H1 (cell line): ENCODE data around the gene LRRC19. TPM values are rescaled to one million over a fixed set of nuclear protein-coding genes. Genes with fewer than 3 reads are reported as not detected.

Source experiments
- CTCF ChIA-PET: fragments of 300-600 bp; sonication (Branson Sonifier 250); formaldehyde crosslinking; loops from one replicate; lab custom pipeline; 2021; ENCODE audit not compliant: partially characterized antibody; lab: Charles Lee
- POLR2A ChIA-PET: fragments of 300-600 bp; sonication (Branson Sonifier 250); formaldehyde crosslinking; loops from one replicate; lab custom pipeline; 2021; ENCODE audit warnings: inconsistent platforms; ENCODE audit not compliant: partially characterized antibody; lab: Charles Lee
- DNase-seq, 2 experiments: peaks; one replicate each; pipeline versions ENCODE4 v3.0.0 to v3.0.0-alpha.2; 2010 to 2022; ENCODE audit warnings: low spot score in 2 of 2, low read depth in 1 of 2, mixed read lengths in 1 of 2
- FAIRE-seq: peaks from 2 replicates; lab custom pipeline; 2011; peaks lifted over from hg19 to GRCh38; lab: Jason Lieb, UNC
- H2AFZ ChIP-seq: 2 replicates; pipeline ENCODE4 v1.8.1; 2012; ENCODE audit warnings: low read length, inconsistent platforms
- H2AK5ac ChIP-seq: 2 replicates; pipeline ENCODE4 v1.6.1; 2013; ENCODE audit warnings: low read depth, low read length
- H2BK120ac ChIP-seq: replicated peaks from 2 replicates; pipeline ENCODE3; 2013; ENCODE audit warnings: low read depth, low read length, inconsistent platforms
- H2BK12ac ChIP-seq: 2 replicates; pipeline ENCODE4 v1.6.1; 2013; ENCODE audit warnings: low read depth, low read length
- H2BK15ac ChIP-seq: 2 replicates; pipeline ENCODE4 v1.6.1; 2013; ENCODE audit warnings: low read length
- H2BK20ac ChIP-seq: 2 replicates; pipeline ENCODE4 v1.6.1; 2013; ENCODE audit warnings: low read length
- H2BK5ac ChIP-seq: 2 replicates; pipeline ENCODE4 v1.6.1; 2013; ENCODE audit warnings: low read depth, low read length
- H3K14ac ChIP-seq: 2 replicates; pipeline ENCODE4 v1.6.1; 2013; ENCODE audit warnings: inconsistent platforms; ENCODE audit not compliant: insufficient read length
- H3K18ac ChIP-seq: 2 replicates; pipeline ENCODE4 v1.6.1; 2013; ENCODE audit warnings: low read length; ENCODE audit errors: extremely low read depth
- H3K23ac ChIP-seq: 2 replicates; pipeline ENCODE4 v1.6.1; 2013; ENCODE audit warnings: inconsistent platforms; ENCODE audit not compliant: insufficient read length
- H3K23me2 ChIP-seq: 2 replicates; pipeline ENCODE4 v1.6.1; 2013; ENCODE audit warnings: low read depth, low read length
- H3K27ac ChIP-seq: 2 replicates; pipeline ENCODE4 v1.6.1; 2011; ENCODE audit warnings: low read depth, low read length, inconsistent platforms
- H3K27me3 ChIP-seq, 4 experiments: replicated peaks in 1 of 4; 1 replicate in 1 of 4; 2 replicates in 3 of 4; pipeline versions ENCODE4 v1.6.1 to v1.8.1; 2011 to 2013; ENCODE audit warnings: low read length in 3 of 4, mild to moderate bottlenecking in 3 of 4, inconsistent platforms in 2 of 4, mixed read lengths in 2 of 4, moderate library complexity in 1 of 4; ENCODE audit not compliant: control insufficient read depth in 3 of 4, insufficient read depth in 3 of 4; ENCODE audit errors: extremely low read depth in 1 of 4
- H3K36me3 ChIP-seq, 4 experiments: 2 replicates each; pipeline versions ENCODE4 v1.6.1 to v1.8.1; 2011 to 2013; ENCODE audit warnings: mild to moderate bottlenecking in 4 of 4, low read length in 3 of 4, moderate library complexity in 2 of 4, control low read depth in 1 of 4, inconsistent platforms in 1 of 4; ENCODE audit not compliant: insufficient read depth in 4 of 4, control insufficient read depth in 2 of 4
- H3K4ac ChIP-seq: replicated peaks from 2 replicates; pipeline ENCODE3; 2013; ENCODE audit warnings: low read length, low read depth, mixed read lengths, inconsistent platforms; ENCODE audit not compliant: insufficient read length
- H3K4me1 ChIP-seq, 4 experiments: replicated peaks in 1 of 4; 1 replicate in 1 of 4; 2 replicates in 3 of 4; pipeline versions ENCODE4 v1.6.1 to v1.8.1; 2011 to 2013; ENCODE audit warnings: low read length in 3 of 4, inconsistent platforms in 2 of 4, mixed read lengths in 1 of 4; ENCODE audit not compliant: insufficient read depth in 4 of 4, control insufficient read depth in 3 of 4
- H3K4me2 ChIP-seq, 2 experiments: 2 replicates each; pipeline versions ENCODE4 v1.6.1 to v1.8.1; 2011 to 2013; ENCODE audit warnings: low read depth in 2 of 2, low read length in 2 of 2, control low read depth in 1 of 2, inconsistent platforms in 1 of 2, mild to moderate bottlenecking in 1 of 2; ENCODE audit not compliant: insufficient read depth in 1 of 2
- H3K4me3 ChIP-seq, 4 experiments: fragments of 200-600, 300-600 bp in 1 of 4; sonication (generic), shearing (Covaris generic), sonication (Bioruptor Twin) in 1 of 4; 2 replicates each; pipeline versions ENCODE4 v1.5.1 to v1.8.1; 2011 to 2016; ENCODE audit warnings: low read length in 4 of 4, low read depth in 3 of 4, control low read depth in 2 of 4, inconsistent platforms in 2 of 4, mild to moderate bottlenecking in 2 of 4, mixed read lengths in 1 of 4, moderate library complexity in 1 of 4; ENCODE audit not compliant: insufficient read depth in 2 of 4; ENCODE audit errors: extremely low read depth in 1 of 4
- H3K56ac ChIP-seq: replicated peaks from 2 replicates; pipeline ENCODE3; 2013; ENCODE audit warnings: low read depth, mild to moderate bottlenecking, mixed read lengths, low read length, inconsistent platforms; ENCODE audit not compliant: insufficient read length
- H3K79me1 ChIP-seq: 2 replicates; pipeline ENCODE4 v1.6.1; 2013; ENCODE audit warnings: low read depth, low read length, control low read depth
- H3K79me2 ChIP-seq, 2 experiments: 2 replicates each; pipeline versions ENCODE4 v1.6.1 to v1.8.1; 2012 to 2013; ENCODE audit warnings: low read length in 2 of 2, mild to moderate bottlenecking in 2 of 2, inconsistent platforms in 1 of 2; ENCODE audit not compliant: insufficient read depth in 2 of 2, control insufficient read depth in 1 of 2
- H3K9ac ChIP-seq, 4 experiments: replicated peaks in 1 of 4; 1 replicate in 1 of 4; 2 replicates in 3 of 4; pipeline versions ENCODE4 v1.6.1 to v1.8.1; 2011 to 2013; ENCODE audit warnings: low read depth in 3 of 4, low read length in 3 of 4, control low read depth in 2 of 4, mild to moderate bottlenecking in 2 of 4, moderate library complexity in 2 of 4, inconsistent platforms in 1 of 4; ENCODE audit errors: extremely low read depth in 1 of 4
- H3K9me3 ChIP-seq, 2 experiments: 2 replicates each; pipeline versions ENCODE4 v1.6.1 to v1.8.1; 2012 to 2013; ENCODE audit warnings: mild to moderate bottlenecking in 2 of 2, moderate library complexity in 2 of 2, control low read depth in 1 of 2, inconsistent platforms in 1 of 2, low read depth in 1 of 2, low read length in 1 of 2, mixed read lengths in 1 of 2; ENCODE audit not compliant: insufficient read depth in 2 of 2
- H4K20me1 ChIP-seq, 2 experiments: replicated peaks in 1 of 2; 2 replicates each; pipeline versions ENCODE3 to v1.8.1; 2011 to 2013; ENCODE audit warnings: inconsistent platforms in 2 of 2, low read length in 2 of 2, mild to moderate bottlenecking in 1 of 2; ENCODE audit not compliant: insufficient read depth in 2 of 2, control insufficient read depth in 1 of 2
- H4K5ac ChIP-seq: 2 replicates; pipeline ENCODE4 v1.6.1; 2013; ENCODE audit warnings: low read length, low read depth, mixed read lengths, inconsistent platforms; ENCODE audit not compliant: insufficient read length
- H4K8ac ChIP-seq: 2 replicates; pipeline ENCODE4 v1.8.0; 2013; ENCODE audit warnings: mild to moderate bottlenecking, moderate library complexity, low read length, inconsistent platforms; ENCODE audit not compliant: insufficient read depth; ENCODE audit errors: extremely low read depth
- H4K91ac ChIP-seq: replicated peaks from 2 replicates; pipeline ENCODE3; 2013; ENCODE audit warnings: low read length, mixed read lengths, inconsistent platforms; ENCODE audit not compliant: insufficient read length
- ASH2L ChIP-seq: fragments of 200-600, 300-600 bp; sonication (generic); IDR thresholded peaks from one replicate; pipeline ENCODE4 v1.7.1; 2017; ENCODE audit warnings: low read length
- BRCA1 ChIP-seq: IDR thresholded peaks from 2 replicates; pipeline ENCODE4 v1.6.1; 2012; ENCODE audit warnings: low read depth, low read length, improper control_type of control experiment
- CHD2 ChIP-seq: IDR thresholded peaks from 2 replicates; pipeline ENCODE4 v1.6.1; 2012; ENCODE audit warnings: low read length, improper control_type of control experiment
- EP300 ChIP-seq, 2 experiments: IDR thresholded peaks; 1 replicate in 1 of 2; 2 replicates in 1 of 2; pipeline ENCODE4 v1.6.1; 2011 to 2012; ENCODE audit warnings: low read depth in 2 of 2, low read length in 2 of 2, mild to moderate bottlenecking in 2 of 2, borderline replicate concordance in 1 of 2, inconsistent platforms in 1 of 2, moderate library complexity in 1 of 2
- POLR2A ChIP-seq, 2 experiments: IDR thresholded peaks; 1 replicate in 1 of 2; 2 replicates in 1 of 2; pipeline ENCODE4 v1.6.1; 2011; ENCODE audit warnings: low read depth in 2 of 2, low read length in 2 of 2, mild to moderate bottlenecking in 2 of 2; ENCODE audit errors: control extremely low read depth in 1 of 2
- POU5F1 ChIP-seq: IDR thresholded peaks from 2 replicates; pipeline ENCODE4 v1.6.1; 2011; ENCODE audit warnings: low read depth, mild to moderate bottlenecking, low read length, moderate library complexity
- SIN3A ChIP-seq, 2 experiments: IDR thresholded peaks in 1 of 2; conservative IDR thresholded peaks in 1 of 2; 2 replicates each; pipeline ENCODE4 v1.6.1; 2011 to 2012; ENCODE audit warnings: low read length in 2 of 2, improper control_type of control experiment in 1 of 2, low read depth in 1 of 2, mild to moderate bottlenecking in 1 of 2
- SP1 ChIP-seq: IDR thresholded peaks from 2 replicates; pipeline ENCODE4 v1.6.1; 2011; ENCODE audit warnings: low read depth, low read length
- SP4 ChIP-seq: IDR thresholded peaks from 2 replicates; pipeline ENCODE4 v1.6.1; 2012; ENCODE audit warnings: low read length, inconsistent platforms
- TAF1 ChIP-seq: IDR thresholded peaks from 2 replicates; pipeline ENCODE4 v1.6.1; 2011; ENCODE audit warnings: mild to moderate bottlenecking, low read depth, low read length
- WGBS, 2 experiments: shearing (Covaris generic) in 1 of 2; methylation state at CpG; one replicate each; pipeline versions ENCODE4 v1.1.6 to v1.1.7; 2013 to 2015; ENCODE audit warnings: low lambda C conversion rate in 2 of 2, mixed read lengths in 2 of 2, inconsistent platforms in 1 of 2, low coverage in 1 of 2, missing lambda C conversion rate in 1 of 2; ENCODE audit not compliant: insufficient replicate concordance in 2 of 2, insufficient coverage in 1 of 2, insufficient read length in 1 of 2; ENCODE audit errors: extremely low coverage in 1 of 2, missing lambda C conversion rate in 1 of 2; 5-methylcytosine and 5-hydroxymethylcytosine counted together
- polyA plus RNA-seq, 7 experiments: library from polyadenylated mRNA; depleted of rRNA in 3 of 7; stranded (reverse) in 5 of 7; unstranded in 2 of 7; fragments of >200 nt in 5 of 7; fragments of 200-250 nt in 2 of 7; gene quantifications; 1 replicate in 5 of 7; 2 replicates in 1 of 7; 4 replicates in 1 of 7; pipeline versions ENCODE4 v1.2.1 to v1.2.3, GENCODE V29; 2011 to 2013; ENCODE audit warnings: missing spikeins in 2 of 7, mixed read lengths in 2 of 7
- total RNA-seq: library from RNA; stranded (reverse); fragmentation: NEBNext Ultra II Directional; extraction: Animal tissue kit (Norgen Biotek cat#: 25700); gene quantifications from 2 replicates; pipeline ENCODE4 v1.2.1, GENCODE V29; 2021

Gene LRRC19
- total and polyA plus RNA-seq, 2 of the 8 experiments (the other 6 are each of a cell fraction or from before 2014, with no cell fraction given), result not detected

DNA sequence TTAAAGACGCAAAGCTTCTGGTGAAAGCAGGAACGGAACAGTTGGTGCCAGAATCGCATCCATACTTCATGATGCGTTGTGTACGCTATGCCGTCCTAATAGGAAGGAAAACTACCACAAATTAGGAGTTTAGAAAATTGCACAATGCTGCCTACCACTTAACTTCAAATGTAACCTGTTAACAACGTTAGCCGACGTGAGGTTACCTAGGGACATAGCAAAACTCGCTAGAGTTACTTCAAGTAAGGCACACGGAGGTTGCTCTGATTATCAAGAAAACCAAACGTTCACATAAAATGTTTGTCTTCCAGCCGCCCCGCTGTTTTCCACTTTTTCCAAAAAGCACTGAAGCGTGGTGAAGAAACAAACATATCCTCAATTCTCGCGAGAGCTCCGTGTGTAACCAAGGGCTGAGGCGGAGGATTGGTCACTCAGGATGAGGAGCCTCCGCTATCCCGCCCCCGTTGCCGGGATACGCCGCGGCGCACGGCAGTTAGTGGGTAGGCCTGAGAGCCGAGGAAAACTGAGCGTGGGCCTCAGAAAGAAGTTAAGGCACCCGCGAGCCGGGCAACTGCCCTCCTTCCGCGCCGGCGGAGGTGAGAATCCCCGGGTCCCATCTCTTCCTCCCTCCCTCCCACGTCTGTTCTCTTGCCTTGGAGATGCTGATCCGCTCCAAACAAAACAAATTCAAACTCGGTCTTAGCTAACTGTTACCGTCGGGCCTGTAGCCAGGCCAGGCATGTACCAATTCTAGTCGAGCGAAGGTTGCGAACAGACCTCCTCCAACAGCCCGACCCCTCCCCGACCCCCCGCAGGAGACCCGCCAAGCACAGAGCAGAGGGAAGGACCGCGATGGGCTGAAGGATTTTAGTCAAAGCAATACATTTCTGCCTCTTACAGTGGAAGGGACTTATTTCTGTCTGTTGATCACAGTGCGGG lies 49.3 kb downstream of the LRRC19 start, which contains the start of gene IFT74:
IFT74 (plus strand) TSS at position 492 of the 939 bp plus-strand sequence. CDS start 5,556 bp downstream, outside the sequence.
- Histone ChIP-seq H2BK5ac (peak within 1 kb of the TSS; percentile 81; the same call in 1 of the 2 replicates), H3K18ac (peak within 1 kb of the TSS; percentile 86), H4K8ac (peak within 1 kb of the TSS; percentile 53; the same call in 1 of the 2 replicates), H3K36me3 (no peaks in the 10 kb centered on the region), H3K56ac (peak within 1 kb of the TSS; percentile 38), H3K27me3 (no peaks in the 10 kb centered on the region), H3K79me2 (peaks cover 0 to 5% of the 10 kb centered on the region in 2 experiments; a peak in 2 of 4 replicates), H3K4me2 (peak within 1 kb of the TSS; percentile 82 to 92), H3K9ac (peak within 1 kb of the TSS; percentile 56 to 93 (median 84)), H3K9me3 (no peaks in the 10 kb centered on the region), H4K91ac (peak within 1 kb of the TSS; percentile 84), H3K23ac (no peak within 1 kb of the TSS), H3K14ac (no peak within 1 kb of the TSS), H3K27ac (peak within 1 kb of the TSS; percentile 73), H4K20me1 (no peaks in the 10 kb centered on the region), H2BK12ac (peak within 1 kb of the TSS; percentile 93), H3K79me1 (no peaks in the 10 kb centered on the region; the same call in 1 of the 2 replicates), H3K23me2 (peaks cover 3% of the 10 kb centered on the region; the same call in 1 of the 2 replicates), H3K4me1 (peaks cover 0 to 6% (median 2%) of the 10 kb centered on the region in 4 experiments; a peak in 4 of 7 replicates), H2AK5ac (no peak within 1 kb of the TSS; the same call in 1 of the 2 replicates), H2AFZ (peak within 1 kb of the TSS; percentile 100), H4K5ac (peak within 1 kb of the TSS; percentile 65), H3K4ac (peak within 1 kb of the TSS; percentile 53), H3K4me3 (peak within 1 kb of the TSS; percentile 61 to 89 (median 76)), H2BK120ac (peak within 1 kb of the TSS; percentile 33), H2BK15ac (no peak within 1 kb of the TSS), H2BK20ac (no peak within 1 kb of the TSS)
- CTCF ChIA-PET, result interaction anchor here (0.7 to 1.2 kb wide), 2 partner anchors 18 to 604 kb away, joined by 3 read pairs; no protein-coding TSS in a partner anchor
- FAIRE-seq (peak; percentile 86), DNase-seq (peak; percentile 59 to 91)
- POLR2A ChIA-PET, result interaction anchor here (1.3 to 3.2 kb wide), 6 partner anchors 8 to 64 kb away, joined by 3 to 21 read pairs (median 10); partner anchors contain the start of genes CAAP1 and PLAA
- 4% methylated on average over 53 of the region's 53 CpGs; no CpG with 5 or more reads in 1 of the 2 experiments for WGBS, 2 experiments
- TF ChIP-seq POU5F1, result no peak
- peak; percentile 98 for TF ChIP-seq ASH2L
- TF ChIP-seq TAF1, result peak; percentile 83
- 0 out of 2 replicates have a peak, but pooled peaks have one; percentile 19 for TF ChIP-seq SP1
- TF ChIP-seq SP4, result peak; percentile 82; the same call in 1 of the 2 replicates
- TF ChIP-seq EP300 (IDR thresholded peaks at IDR 0.05; ENCODE audit: borderline replicate concordance in 1 of 2, low read depth in 2 of 2, low read length in 2 of 2), result no peak
- TF ChIP-seq CHD2, result peak; percentile 92
- TF ChIP-seq POLR2A (IDR thresholded peaks at IDR 0.05; ENCODE audit: control extremely low read depth in 1 of 2, low read depth in 2 of 2, low read length in 2 of 2), result peak in 1 of 2 experiments; percentile 92; a peak in 2 of 3 replicates
- TF ChIP-seq SIN3A (conservative IDR thresholded peaks at IDR 0.05 in 1 of 2, IDR thresholded peaks at IDR 0.05 in 1 of 2; ENCODE audit: low read depth in 1 of 2, low read length in 2 of 2), result no peak; a peak in 2 of 4 replicates
- peak; percentile 72 for TF ChIP-seq BRCA1
